Stimulated activated naive CD8-positive, alpha-beta T cell treated with anti-CD3 and anti-CD28 coated beads, Interleukin-15, amount 100 ng/mL, for 72 hours (primary cell): ENCODE results near the gene CTDSPL2.
"Not testable (repeated sequence)": the region's sequence is repeated elsewhere in the genome, so short reads cannot be mapped to it uniquely, and the experiment has no call there.

ENCODE experiments used
- ATAC-seq: fragments of 150-1000 bp; cut with Tn5 transposase; 2 replicates; pipeline ENCODE4 v1.10.0; 2021; ENCODE audit warnings: mild to moderate bottlenecking, moderate library complexity
- DNase-seq, 2 donors: peaks; one replicate each; pipeline ENCODE4 v3.0.0; 2021 to 2022
- H3K27ac Mint-ChIP-seq, 2 donors: one replicate each; pipeline ENCODE4 v1.8.0; 2022; ENCODE audit warnings: mild to moderate bottlenecking in 2 of 2, mixed read lengths in 2 of 2, moderate library complexity in 2 of 2
- H3K27me3 Mint-ChIP-seq: one replicate; pipeline ENCODE4 v1.8.0; 2022; ENCODE audit warnings: mixed read lengths
- H3K4me1 Mint-ChIP-seq: one replicate; pipeline ENCODE4 v1.8.0; 2022; ENCODE audit warnings: mild to moderate bottlenecking, mixed read lengths
- H3K4me3 Mint-ChIP-seq, 2 donors: one replicate each; pipeline ENCODE4 v1.8.0; 2022; ENCODE audit warnings: mild to moderate bottlenecking in 2 of 2, mixed read lengths in 2 of 2, moderate library complexity in 1 of 2
- H3K9me3 Mint-ChIP-seq, 2 donors: one replicate each; pipeline ENCODE4 v1.8.0; 2022; ENCODE audit warnings: mixed read lengths in 2 of 2

The CTDSPL2 gene

GRCh38 chr15:44545913-44546802 lies 118.7 kb downstream of the CTDSPL2 start:
- peak overlapping the region; percentile 55 to 63 for H3K4me3 Mint-ChIP-seq
- peaks cover 0 to 7% of the 10 kb centered on the region in 2 donors for H3K9me3 Mint-ChIP-seq

GRCh38 chr15:44549152-44549551 lies 121.7 kb downstream of the CTDSPL2 start:
- H3K4me3 Mint-ChIP-seq, H3K9me3 Mint-ChIP-seq, H3K27ac Mint-ChIP-seq, ATAC-seq, H3K27me3 Mint-ChIP-seq, DNase-seq: not testable (repeated sequence)
- peaks cover 35% of the 10 kb centered on the region for H3K4me1 Mint-ChIP-seq

More at GRCh38 chr15:44545913-44546802, 118.7 kb downstream of the CTDSPL2 start:
- ATAC-seq = peak; percentile 98
- H3K27ac Mint-ChIP-seq = peak overlapping the region; percentile 49 to 86
- DNase-seq = peak; percentile 63 to 80
- H3K27me3 Mint-ChIP-seq = no peaks in the 10 kb centered on the region
- H3K4me1 Mint-ChIP-seq = peaks cover 63% of the 10 kb centered on the region

GRCh38 chr15:44550256-44550655 lies 122.8 kb downstream of the CTDSPL2 start:
- no peaks in the 10 kb centered on the region for H3K9me3 Mint-ChIP-seq
- peak overlapping the region in 1 of 2 donors; percentile 11 for H3K27ac Mint-ChIP-seq
- H3K4me1 Mint-ChIP-seq = peaks cover 37% of the 10 kb centered on the region
- DNase-seq (peak in 1 of 2 donors; percentile 4), ATAC-seq (no peak)
- H3K27me3 Mint-ChIP-seq = no peaks in the 10 kb centered on the region
- no peak overlapping the region for H3K4me3 Mint-ChIP-seq

GRCh38 chr15:44550734-44551133 lies 123.3 kb downstream of the CTDSPL2 start:
- no peak for ATAC-seq
- no peak for DNase-seq
- no peak overlapping the region for H3K4me3 Mint-ChIP-seq
- H3K9me3 Mint-ChIP-seq = no peaks in the 10 kb centered on the region
- H3K27me3 Mint-ChIP-seq = no peaks in the 10 kb centered on the region
- H3K4me1 Mint-ChIP-seq = peaks cover 37% of the 10 kb centered on the region
- H3K27ac Mint-ChIP-seq = peak overlapping the region in 1 of 2 donors; percentile 11

- Mint-ChIP-seq H3K4me3 (no peak overlapping the region), H3K27ac (peak overlapping the region; percentile 27 to 67), H3K27me3 (no peaks in the 10 kb centered on the region), H3K4me1 (peaks cover 26% of the 10 kb centered on the region), H3K9me3 (no peaks in the 10 kb centered on the region)
- no peak for DNase-seq
- no peak for ATAC-seq
Observed at GRCh38 chr15:44554934-44555723, 127.7 kb downstream of the CTDSPL2 start.

GRCh38 chr15:44560926-44561325 lies 133.5 kb downstream of the CTDSPL2 start:
- peaks cover 6 to 12% of the 10 kb centered on the region in 2 donors for H3K9me3 Mint-ChIP-seq
- peaks cover 26% of the 10 kb centered on the region for H3K4me1 Mint-ChIP-seq
- H3K27ac Mint-ChIP-seq = peak overlapping the region; percentile 54 to 63
- DNase-seq, H3K4me3 Mint-ChIP-seq, H3K27me3 Mint-ChIP-seq, ATAC-seq: not testable (repeated sequence)

GRCh38 chr15:44565387-44566154 lies 138.1 kb downstream of the CTDSPL2 start:
- Mint-ChIP-seq H3K27ac (no peak overlapping the region), H3K27me3 (no peaks in the 10 kb centered on the region), H3K9me3 (peaks cover 6 to 13% of the 10 kb centered on the region in 2 donors), H3K4me3 (no peak overlapping the region), H3K4me1 (peaks cover 5% of the 10 kb centered on the region)
- DNase-seq (no peak), ATAC-seq (no peak)

GRCh38 chr15:44566155-44566540 lies 138.7 kb downstream of the CTDSPL2 start:
- H3K4me1 Mint-ChIP-seq = no peaks in the 10 kb centered on the region
- H3K27ac Mint-ChIP-seq = no peak overlapping the region

GRCh38 chr15:44568338-44568737 lies 140.9 kb downstream of the CTDSPL2 start:
- no peak for DNase-seq
- peak overlapping the region; percentile 16 to 27 for H3K27ac Mint-ChIP-seq
- H3K9me3 Mint-ChIP-seq = peaks cover 6 to 13% of the 10 kb centered on the region in 2 donors
- H3K27me3 Mint-ChIP-seq = no peaks in the 10 kb centered on the region
- H3K4me3 Mint-ChIP-seq = no peak overlapping the region
- no peak for ATAC-seq
- H3K4me1 Mint-ChIP-seq = no peaks in the 10 kb centered on the region

More at GRCh38 chr15:44566155-44566540, 138.7 kb downstream of the CTDSPL2 start:
- no peak overlapping the region for H3K4me3 Mint-ChIP-seq
- H3K27me3 Mint-ChIP-seq = no peaks in the 10 kb centered on the region
- peaks cover 6 to 13% of the 10 kb centered on the region in 2 donors for H3K9me3 Mint-ChIP-seq
- ATAC-seq (no peak), DNase-seq (no peak)

GRCh38 chr15:44569316-44569715 lies 141.9 kb downstream of the CTDSPL2 start:
- peak overlapping the region in 1 of 2 donors; percentile 91 for H3K27ac Mint-ChIP-seq
- H3K27me3 Mint-ChIP-seq = no peaks in the 10 kb centered on the region
- no peaks in the 10 kb centered on the region for H3K4me1 Mint-ChIP-seq
- DNase-seq = no peak
- ATAC-seq = no peak
- no peak overlapping the region for H3K4me3 Mint-ChIP-seq
- peaks cover 6 to 13% of the 10 kb centered on the region in 2 donors for H3K9me3 Mint-ChIP-seq

- ATAC-seq = peak; percentile 31
- Mint-ChIP-seq H3K27ac (peak overlapping the region in 1 of 2 donors; percentile 48), H3K4me3 (no peak overlapping the region), H3K4me1 (peaks cover 7% of the 10 kb centered on the region), H3K27me3 (no peaks in the 10 kb centered on the region), H3K9me3 (peaks cover 0 to 6% of the 10 kb centered on the region in 2 donors)
- no peak for DNase-seq
Observed at GRCh38 chr15:44570361-44570760, 142.9 kb downstream of the CTDSPL2 start.

- no peak for DNase-seq
- Mint-ChIP-seq H3K27ac (peak overlapping the region in 1 of 2 donors; percentile 24), H3K4me1 (peaks cover 7% of the 10 kb centered on the region), H3K27me3 (no peaks in the 10 kb centered on the region), H3K4me3 (no peak overlapping the region), H3K9me3 (no peaks in the 10 kb centered on the region)
- ATAC-seq = no peak
Observed at GRCh38 chr15:44573386-44573785, 146.0 kb downstream of the CTDSPL2 start.

- Mint-ChIP-seq H3K27me3 (no peaks in the 10 kb centered on the region), H3K4me3 (no peak overlapping the region), H3K9me3 (no peaks in the 10 kb centered on the region), H3K27ac (peak overlapping the region in 1 of 2 donors; percentile 91), H3K4me1 (peaks cover 7% of the 10 kb centered on the region)
- no peak for DNase-seq
- no peak for ATAC-seq
Observed at GRCh38 chr15:44574734-44575133, 147.3 kb downstream of the CTDSPL2 start.
